Measurements from ENCODE around the gene ATP6V1G2. TPM values are rescaled to one million over a fixed set of nuclear protein-coding genes. Genes with fewer than 3 reads are reported as not detected.

Gene ATP6V1G2
- total RNA-seq, 1 experiment from 2014 or later = 3.1 TPM

GRCh38 chr6:31581434-31582229, 35.2 kb upstream of the ATP6V1G2 start:
- no peaks in the 10 kb centered on the region for H3K27me3 ChIP-seq (replicated peaks; ENCODE audit: insufficient read depth, low read depth, low read length, poor library complexity)
- ChIA-PET CTCF (interaction anchor here (1.0 to 2.6 kb wide), 3 partner anchors 12 to 17 kb away, joined by 3 to 23 read pairs (median 9); partner anchors contain the start of gene NCR3), POLR2A (ENCODE audit: low non-redundant PET) (no interaction called here)
- DNase-seq (ENCODE audit: low spot score) = no peak
- no peaks in the 10 kb centered on the region for H3K9me3 ChIP-seq (ENCODE audit: low read depth, low read length, poor library complexity, severe bottlenecking)
- peak overlapping the region; percentile 56 for H3K27ac ChIP-seq (ENCODE audit: low read depth, low read length, poor library complexity, severe bottlenecking)
- no TSS peak for BruUV-seq (replicated peaks)
- peak overlapping the region; percentile 78 for H3K4me3 ChIP-seq (ENCODE audit: low read depth, low read length, poor library complexity, severe bottlenecking)
- TF ChIP-seq CTCF (conservative IDR thresholded peaks at IDR 0.05; ENCODE audit: low read depth, low read length) = no peak
- no peak for TF ChIP-seq EZH2 (IDR thresholded peaks at IDR 0.05; ENCODE audit: borderline replicate concordance, low read depth, low read length, poor library complexity, severe bottlenecking)
- intact Hi-C loops (cut with micrococcal nuclease; ENCODE audit: unreplicated experiment) = loop anchor here (2.0 kb wide), 1 partner anchor 15 kb away; no protein-coding TSS in a partner anchor
- H3K4me1 ChIP-seq (ENCODE audit: insufficient read depth, low read length, poor library complexity, severe bottlenecking) = peaks cover 4% of the 10 kb centered on the region
- no peaks in the 10 kb centered on the region for H3K36me3 ChIP-seq (ENCODE audit: insufficient read depth, low read length, poor library complexity, severe bottlenecking)

- Histone ChIP-seq H3K36me3 (ENCODE audit: insufficient read depth, low read length, poor library complexity, severe bottlenecking) (no peaks in the 10 kb centered on the region), H3K4me3 (ENCODE audit: low read depth, low read length, poor library complexity, severe bottlenecking) (peak overlapping the region; percentile 78), H3K27ac (ENCODE audit: low read depth, low read length, poor library complexity, severe bottlenecking) (peak overlapping the region; percentile 56), H3K27me3 (replicated peaks; ENCODE audit: insufficient read depth, low read depth, low read length, poor library complexity) (no peaks in the 10 kb centered on the region), H3K9me3 (ENCODE audit: low read depth, low read length, poor library complexity, severe bottlenecking) (no peaks in the 10 kb centered on the region), H3K4me1 (ENCODE audit: insufficient read depth, low read length, poor library complexity, severe bottlenecking) (no peaks in the 10 kb centered on the region)
- no TSS peak for BruUV-seq (replicated peaks)
- peak; percentile 86 for DNase-seq (ENCODE audit: low spot score)
- CTCF ChIA-PET = interaction anchor here (1.0 to 2.6 kb wide), 3 partner anchors 12 to 18 kb away, joined by 3 to 23 read pairs (median 9); partner anchors contain the start of gene NCR3
- POLR2A ChIA-PET (ENCODE audit: low non-redundant PET) = no interaction called here
- peak; percentile 95 for TF ChIP-seq CTCF (conservative IDR thresholded peaks at IDR 0.05; ENCODE audit: low read depth, low read length)
- TF ChIP-seq EZH2 (IDR thresholded peaks at IDR 0.05; ENCODE audit: borderline replicate concordance, low read depth, low read length, poor library complexity, severe bottlenecking) = no peak
- intact Hi-C loops (cut with micrococcal nuclease; ENCODE audit: unreplicated experiment) = no loop called here
Measured at GRCh38 chr6:31580807-31581433, 34.5 kb upstream of the ATP6V1G2 start.

- Histone ChIP-seq H3K9me3 (ENCODE audit: low read depth, low read length, poor library complexity, severe bottlenecking) (no peaks in the 10 kb centered on the region), H3K36me3 (ENCODE audit: insufficient read depth, low read length, poor library complexity, severe bottlenecking) (no peaks in the 10 kb centered on the region), H3K4me1 (ENCODE audit: insufficient read depth, low read length, poor library complexity, severe bottlenecking) (no peaks in the 10 kb centered on the region), H3K27ac (ENCODE audit: low read depth, low read length, poor library complexity, severe bottlenecking) (no peak overlapping the region), H3K27me3 (replicated peaks; ENCODE audit: insufficient read depth, low read depth, low read length, poor library complexity) (no peaks in the 10 kb centered on the region), H3K4me3 (ENCODE audit: low read depth, low read length, poor library complexity, severe bottlenecking) (peak overlapping the region; percentile 78)
- intact Hi-C loops (cut with micrococcal nuclease; ENCODE audit: unreplicated experiment) = no loop called here
- no peak for DNase-seq (ENCODE audit: low spot score)
- TF ChIP-seq EZH2 (IDR thresholded peaks at IDR 0.05; ENCODE audit: borderline replicate concordance, low read depth, low read length, poor library complexity, severe bottlenecking) (no peak), CTCF (conservative IDR thresholded peaks at IDR 0.05; ENCODE audit: low read depth, low read length) (no peak)
- ChIA-PET POLR2A (ENCODE audit: low non-redundant PET) (no interaction called here), CTCF (interaction anchor here (1.0 to 2.6 kb wide), 4 partner anchors 13 to 84 kb away, joined by 3 to 23 read pairs (median 6); partner anchors contain the start of gene NCR3)
- no TSS peak for BruUV-seq (replicated peaks)
Measured at GRCh38 chr6:31580438-31580740, 34.0 kb upstream of the ATP6V1G2 start.

Measured in A673 (cell line).